ENCODE results near the gene DNAJA1.

GRCh38 chr9:33044677-33045282 lies 19.7 kb downstream of the DNAJA1 start:
- TF ChIP-seq CTCF (conservative IDR thresholded peaks at IDR 0.05; ENCODE audit: low read length) (no peak), EZH2phosphoT487 (IDR thresholded peaks at IDR 0.05; ENCODE audit: borderline replicate concordance, low read depth, low read length) (no peak)
